Measurements from ENCODE around the gene LTBP1. TPM values are rescaled to one million over a fixed set of nuclear protein-coding genes. Genes with fewer than 3 reads are reported as not detected.

LTBP1 gene
- total RNA-seq, 4 donors from 2014 or later = 3.8 to 20.8 (median 11.3) TPM

- DNase-seq (ENCODE audit: low spot score in 2 of 2) = no peak
- WGBS, 2 donors = 37 to 39% methylated on average over 3 of the region's 3 CpGs
- TF ChIP-seq CTCF (IDR thresholded peaks at IDR 0.05) (no peak), POLR2A (IDR thresholded peaks at IDR 0.05) (no peak)
- intact Hi-C loops (cut with DNase I; ENCODE audit: low total_unique reads) = no loop called here
- H3K4me3 ChIP-seq (ENCODE audit: low read depth, poor library complexity, severe bottlenecking) = no peak overlapping the region
Observed at GRCh38 chr2:33426666-33427231, 480.0 kb downstream of the LTBP1 start.

- TF ChIP-seq POLR2A (IDR thresholded peaks at IDR 0.05) = no peak
- TF ChIP-seq CTCF (IDR thresholded peaks at IDR 0.05) = no peak
- no peak overlapping the region for H3K4me3 ChIP-seq (ENCODE audit: low read depth, poor library complexity, severe bottlenecking)
- WGBS, 2 donors = 65 to 78% methylated on average over 3 of the region's 3 CpGs
- no peak for DNase-seq (ENCODE audit: low spot score in 2 of 2)
- intact Hi-C loops (cut with DNase I; ENCODE audit: low total_unique reads) = no loop called here
Observed at GRCh38 chr2:33430077-33430476, 483.3 kb downstream of the LTBP1 start.

- intact Hi-C loops (cut with DNase I; ENCODE audit: low total_unique reads) = no loop called here
- 72 to 75% methylated on average over 1 of the region's 1 CpG for WGBS, 2 donors
- no peak for TF ChIP-seq CTCF (IDR thresholded peaks at IDR 0.05)
- no peak for TF ChIP-seq POLR2A (IDR thresholded peaks at IDR 0.05)
- no peak overlapping the region for H3K4me3 ChIP-seq (ENCODE audit: low read depth, poor library complexity, severe bottlenecking)
- no peak for DNase-seq (ENCODE audit: low spot score in 2 of 2)
Observed at GRCh38 chr2:33430856-33431255, 484.1 kb downstream of the LTBP1 start.

DNA sequence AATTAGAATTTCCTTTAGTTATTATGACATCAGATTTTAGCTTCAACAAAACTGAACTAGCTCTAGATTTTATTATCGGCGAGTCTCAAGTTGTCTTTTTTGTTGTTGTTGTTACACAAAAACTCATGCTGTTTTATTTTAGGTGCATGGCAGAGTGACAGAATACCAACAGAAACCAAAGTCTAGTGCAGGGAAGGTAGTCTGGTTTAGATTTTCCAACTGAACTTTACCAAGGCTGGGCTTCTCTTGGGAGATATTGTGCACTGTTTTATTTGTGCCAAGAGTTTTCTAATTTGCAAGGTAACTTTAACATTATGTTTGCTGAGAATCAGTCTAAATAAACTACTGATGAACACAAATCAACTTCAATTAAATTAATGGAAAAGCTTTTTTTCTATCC lies 486.1 kb downstream of the LTBP1 start:
- intact Hi-C loops (cut with DNase I; ENCODE audit: low total_unique reads) = no loop called here

DNA sequence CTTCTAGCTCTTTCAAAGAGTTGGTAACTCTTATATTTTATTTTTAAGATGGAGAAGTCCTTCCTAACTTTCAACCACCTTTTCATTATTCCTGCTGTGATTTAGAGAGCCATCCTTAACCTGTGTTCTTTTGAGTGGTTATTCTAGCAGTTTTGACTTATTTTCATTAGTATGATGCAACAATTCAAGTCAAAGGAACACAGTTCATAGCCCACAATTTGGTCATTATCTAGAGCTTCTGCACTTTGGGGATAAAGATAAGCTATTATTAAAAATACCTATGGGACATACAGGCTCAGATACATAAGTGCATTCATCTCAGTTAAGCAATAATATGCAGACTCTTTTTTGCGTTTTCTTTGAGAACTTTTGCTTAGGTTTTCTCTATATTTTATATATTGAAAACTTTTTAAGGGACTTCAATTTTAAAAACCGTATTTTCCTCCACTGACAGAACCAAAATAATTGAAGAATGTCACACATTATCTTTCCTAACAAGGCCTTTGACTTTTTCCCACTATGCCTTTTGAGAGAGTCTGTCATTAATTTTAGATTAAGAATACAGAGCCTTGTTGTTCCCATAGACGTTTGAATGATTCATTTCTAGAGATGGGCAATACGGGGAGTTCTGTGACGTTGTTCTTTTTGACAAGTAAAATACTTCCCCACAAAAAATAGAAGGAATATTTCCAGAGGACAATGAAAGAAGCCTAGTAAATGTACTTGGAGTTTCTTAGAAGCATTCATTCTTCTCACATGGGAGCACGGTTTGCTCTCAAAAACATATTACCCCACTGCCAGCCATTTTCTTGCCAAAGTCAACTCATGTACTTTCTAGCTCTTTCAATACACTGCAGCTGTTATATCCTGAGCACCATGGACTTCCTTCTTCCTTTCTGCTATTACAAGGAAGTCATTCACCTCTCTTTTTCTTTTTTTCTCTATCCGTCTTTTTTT lies 486.8 kb downstream of the LTBP1 start:
- WGBS, 2 donors = 61 to 71% methylated on average over 7 of the region's 7 CpGs
- no peak for DNase-seq (ENCODE audit: low spot score in 2 of 2)
- no peak overlapping the region for H3K4me3 ChIP-seq (ENCODE audit: low read depth, poor library complexity, severe bottlenecking)
- no peak for TF ChIP-seq CTCF (IDR thresholded peaks at IDR 0.05)
- TF ChIP-seq POLR2A (IDR thresholded peaks at IDR 0.05) = no peak
- intact Hi-C loops (cut with DNase I; ENCODE audit: low total_unique reads) = no loop called here

More for the DNA sequence above, 486.1 kb downstream of the LTBP1 start:
- H3K4me3 ChIP-seq (ENCODE audit: low read depth, poor library complexity, severe bottlenecking) = no peak overlapping the region
- DNase-seq (ENCODE audit: low spot score in 2 of 2) = no peak
- WGBS, 2 donors = 59 to 65% methylated on average over 2 of the region's 2 CpGs
- no peak for TF ChIP-seq POLR2A (IDR thresholded peaks at IDR 0.05)
- no peak for TF ChIP-seq CTCF (IDR thresholded peaks at IDR 0.05)

Measured in lower leg skin (tissue), 4 donors.